8988T (cell line): Measurements from ENCODE around the gene KLHL40.
"Not testable (repeated sequence)": the region's sequence is repeated elsewhere in the genome, so short reads cannot be mapped to it uniquely, and the experiment has no call there.

ENCODE experiments used
- DNase-seq: peaks from one replicate; pipeline ENCODE4 v3.0.0; 2011

KLHL40 gene

GRCh38 chr3:42705058-42705767 lies 19.9 kb downstream of the KLHL40 start:
- no peak for DNase-seq

GRCh38 chr3:42705962-42706585 lies 20.7 kb downstream of the KLHL40 start:
- DNase-seq: no peak

- DNase-seq: no peak
These were observed 21.6 kb downstream of the KLHL40 start for GRCh38 chr3:42706721-42707619.

- no peak for DNase-seq
These were observed 22.5 kb downstream of the KLHL40 start for GRCh38 chr3:42707620-42708355.

- no peak for DNase-seq
These were observed 23.3 kb downstream of the KLHL40 start for GRCh38 chr3:42708611-42709151.

GRCh38 chr3:42709621-42710020 lies 24.3 kb downstream of the KLHL40 start:
- DNase-seq: no peak

GRCh38 chr3:42710323-42711021 lies 25.1 kb downstream of the KLHL40 start:
- no peak for DNase-seq

GRCh38 chr3:42711491-42712343 lies 26.4 kb downstream of the KLHL40 start:
- no peak for DNase-seq

- DNase-seq: no peak
These were observed 27.0 kb downstream of the KLHL40 start for GRCh38 chr3:42712344-42712648.

GRCh38 chr3:42712688-42713372 lies 27.5 kb downstream of the KLHL40 start:
- no peak for DNase-seq

GRCh38 chr3:42713747-42714146 lies 28.4 kb downstream of the KLHL40 start:
- DNase-seq: no peak

GRCh38 chr3:42714171-42714852 lies 29.0 kb downstream of the KLHL40 start:
- no peak for DNase-seq

GRCh38 chr3:42717306-42717705 lies 32.0 kb downstream of the KLHL40 start:
- DNase-seq: no peak

- no peak for DNase-seq
These were observed 33.0 kb downstream of the KLHL40 start for GRCh38 chr3:42718338-42718737.

- DNase-seq: no peak
These were observed 33.7 kb downstream of the KLHL40 start for GRCh38 chr3:42719002-42719401.

GRCh38 chr3:42720126-42720525 lies 34.8 kb downstream of the KLHL40 start:
- no peak for DNase-seq

GRCh38 chr3:42721690-42722089 lies 36.4 kb downstream of the KLHL40 start:
- no peak for DNase-seq

GRCh38 chr3:42722442-42722841 lies 37.1 kb downstream of the KLHL40 start:
- not testable (repeated sequence) for DNase-seq

- no peak for DNase-seq
These were observed 37.9 kb downstream of the KLHL40 start for GRCh38 chr3:42723219-42723618.

- no peak for DNase-seq
These were observed 40.1 kb downstream of the KLHL40 start for GRCh38 chr3:42725454-42725853.
